WTC11 (cell line): Measurements from ENCODE around the gene NAALADL2.

Source experiments
- AFF4 ChIP-seq: sonication (generic); formaldehyde crosslinking; IDR thresholded peaks from 2 replicates; pipeline ENCODE4 v1.8.1; 2023; ENCODE audit warnings: mild to moderate bottlenecking, missing genetic modification reagents, borderline replicate concordance
- CREB1 ChIP-seq: sonication (generic); formaldehyde crosslinking; IDR thresholded peaks from 2 replicates; pipeline ENCODE4 v1.8.0; 2023; ENCODE audit warnings: mild to moderate bottlenecking, missing genetic modification reagents
- CTCF ChIP-seq: fragments of 200-600 bp; IDR thresholded peaks from 2 replicates; pipeline ENCODE4 v1.8.0; 2022; ENCODE audit warnings: antibody characterized with exemption
- MAX ChIP-seq: sonication (generic); formaldehyde crosslinking; IDR thresholded peaks from 2 replicates; pipeline ENCODE4 v1.8.0; 2022; ENCODE audit warnings: mild to moderate bottlenecking, missing genetic modification reagents
- NR1H2 ChIP-seq: sonication (generic); formaldehyde crosslinking; IDR thresholded peaks from 2 replicates; pipeline ENCODE4 v1.9.0; 2021; ENCODE audit warnings: mild to moderate bottlenecking, moderate library complexity, missing genetic modification reagents
- TP53 ChIP-seq: sonication (generic); formaldehyde crosslinking; IDR thresholded peaks from 2 replicates; pipeline ENCODE4 v1.8.1; 2023; ENCODE audit warnings: mild to moderate bottlenecking, missing genetic modification reagents
- USF1 ChIP-seq: sonication (generic); formaldehyde crosslinking; IDR thresholded peaks from 2 replicates; pipeline ENCODE4 v1.8.0; 2022; ENCODE audit warnings: mild to moderate bottlenecking, missing genetic modification reagents
- ZNF138 ChIP-seq: sonication (generic); formaldehyde crosslinking; conservative IDR thresholded peaks from 2 replicates; pipeline ENCODE4 v1.8.1; 2022; ENCODE audit warnings: mild to moderate bottlenecking, moderate library complexity, missing genetic modification reagents

GRCh38 chr3:175764722-175765121, 905.6 kb downstream of the NAALADL2 start:
- TF ChIP-seq USF1, result no peak
- no peak for TF ChIP-seq MAX (CRISPR knock-in tag)
- TF ChIP-seq AFF4 (CRISPR knock-in tag), result no peak
- TF ChIP-seq ZNF138 (CRISPR knock-in tag), result no peak
- no peak for TF ChIP-seq CTCF
- TF ChIP-seq NR1H2 (CRISPR knock-in tag), result no peak
- TF ChIP-seq TP53 (CRISPR knock-in tag), result no peak
- TF ChIP-seq CREB1, result no peak
